ENCODE results near the gene CYP26C1. TPM values are rescaled to one million over a fixed set of nuclear protein-coding genes. Genes with fewer than 3 reads are reported as not detected.

CYP26C1 gene
- total RNA-seq, 1 experiment from 2014 or later: 0.07 TPM

DNA sequence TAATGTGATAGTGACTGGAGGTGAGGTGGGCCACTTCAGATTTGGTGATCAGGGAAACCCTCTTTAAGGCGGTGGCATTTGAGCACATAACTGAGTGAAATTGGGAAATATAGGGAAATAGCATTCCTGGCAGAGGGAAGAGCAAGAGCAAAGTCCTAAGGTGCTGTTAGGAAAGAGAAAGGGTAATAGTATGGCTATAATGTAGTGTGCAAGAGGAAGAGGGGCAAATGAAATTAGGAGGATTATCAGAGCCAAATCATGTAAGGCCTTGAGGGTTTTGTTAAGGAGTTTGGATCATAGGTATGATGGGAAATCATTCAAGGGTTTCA lies 27.8 kb upstream of the CYP26C1 start:
- no peak for ATAC-seq
- Histone ChIP-seq H3K27me3 (ENCODE audit: insufficient read depth, low read length) (no peaks in the 10 kb centered on the region), H3K9me3 (ENCODE audit: control insufficient read depth in 1 of 2, insufficient read depth in 1 of 2, low read depth in 1 of 2, low read length in 2 of 2) (no peaks in the 10 kb centered on the region), H3K4me2 (ENCODE audit: low read length) (no peak overlapping the region), H3K9me2 (ENCODE audit: insufficient read depth) (no peaks in the 10 kb centered on the region), H3K27ac (ENCODE audit: low read depth, low read length) (no peak overlapping the region), H4K20me1 (ENCODE audit: insufficient read depth) (no peaks in the 10 kb centered on the region), H3K36me3 (ENCODE audit: control insufficient read depth in 1 of 2, insufficient read depth in 2 of 2, low read length in 2 of 2) (no peaks in the 10 kb centered on the region), H3K4me3 (replicated peaks in 1 of 2; ENCODE audit: low read depth in 1 of 2, low read length in 2 of 2) (no peak overlapping the region), H3K9ac (ENCODE audit: low read length) (no peak overlapping the region), H3K79me2 (ENCODE audit: insufficient read depth, low read length) (no peaks in the 10 kb centered on the region), H3K4me1 (ENCODE audit: control insufficient read depth in 1 of 2, insufficient read depth in 2 of 2, low read length in 2 of 2) (peaks cover 19 to 37% of the 10 kb centered on the region in 2 experiments), H2AFZ (ENCODE audit: low read depth, low read length, poor library complexity, severe bottlenecking) (no peak overlapping the region)
- DNase-seq (ENCODE audit: low read depth, low spot score): no peak
- RAD21 ChIA-PET (ENCODE audit: low non-redundant PET in 1 of 2, low total read pairs in 2 of 2, uncharacterized antibody in 2 of 2, unreplicated experiment in 2 of 2): no interaction called here
- CTCF ChIA-PET: no interaction called here
- no peak for TF ChIP-seq EGR1 (IDR thresholded peaks at IDR 0.05; ENCODE audit: low read depth)
- TF ChIP-seq ZBTB33 (IDR thresholded peaks at IDR 0.05; ENCODE audit: extremely low read depth, insufficient replicate concordance, low read length): no peak
- TF ChIP-seq POLR2A (IDR thresholded peaks at IDR 0.05; ENCODE audit: borderline replicate concordance, extremely low read depth, insufficient read depth, insufficient read length): no peak
- no peak for TF ChIP-seq JUND (IDR thresholded peaks at IDR 0.05)
- no peak for TF ChIP-seq CTCF (IDR thresholded peaks at IDR 0.05 in 2 of 3, conservative IDR thresholded peaks at IDR 0.05 in 1 of 3; ENCODE audit: borderline replicate concordance in 1 of 3, insufficient read depth in 1 of 3, low read depth in 2 of 3, low read length in 2 of 3)
- TF ChIP-seq EZH2 (IDR thresholded peaks at IDR 0.05): no peak
- no peak for TF ChIP-seq YY1 (IDR thresholded peaks at IDR 0.05; ENCODE audit: extremely low read depth, insufficient replicate concordance, low read depth, low read length)
- TF ChIP-seq, protein P1, sequence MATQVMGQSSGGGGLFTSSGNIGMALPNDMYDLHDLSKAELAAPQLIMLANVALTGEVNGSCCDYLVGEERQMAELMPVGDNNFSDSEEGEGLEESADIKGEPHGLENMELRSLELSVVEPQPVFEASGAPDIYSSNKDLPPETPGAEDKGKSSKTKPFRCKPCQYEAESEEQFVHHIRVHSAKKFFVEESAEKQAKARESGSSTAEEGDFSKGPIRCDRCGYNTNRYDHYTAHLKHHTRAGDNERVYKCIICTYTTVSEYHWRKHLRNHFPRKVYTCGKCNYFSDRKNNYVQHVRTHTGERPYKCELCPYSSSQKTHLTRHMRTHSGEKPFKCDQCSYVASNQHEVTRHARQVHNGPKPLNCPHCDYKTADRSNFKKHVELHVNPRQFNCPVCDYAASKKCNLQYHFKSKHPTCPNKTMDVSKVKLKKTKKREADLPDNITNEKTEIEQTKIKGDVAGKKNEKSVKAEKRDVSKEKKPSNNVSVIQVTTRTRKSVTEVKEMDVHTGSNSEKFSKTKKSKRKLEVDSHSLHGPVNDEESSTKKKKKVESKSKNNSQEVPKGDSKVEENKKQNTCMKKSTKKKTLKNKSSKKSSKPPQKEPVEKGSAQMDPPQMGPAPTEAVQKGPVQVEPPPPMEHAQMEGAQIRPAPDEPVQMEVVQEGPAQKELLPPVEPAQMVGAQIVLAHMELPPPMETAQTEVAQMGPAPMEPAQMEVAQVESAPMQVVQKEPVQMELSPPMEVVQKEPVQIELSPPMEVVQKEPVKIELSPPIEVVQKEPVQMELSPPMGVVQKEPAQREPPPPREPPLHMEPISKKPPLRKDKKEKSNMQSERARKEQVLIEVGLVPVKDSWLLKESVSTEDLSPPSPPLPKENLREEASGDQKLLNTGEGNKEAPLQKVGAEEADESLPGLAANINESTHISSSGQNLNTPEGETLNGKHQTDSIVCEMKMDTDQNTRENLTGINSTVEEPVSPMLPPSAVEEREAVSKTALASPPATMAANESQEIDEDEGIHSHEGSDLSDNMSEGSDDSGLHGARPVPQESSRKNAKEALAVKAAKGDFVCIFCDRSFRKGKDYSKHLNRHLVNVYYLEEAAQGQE (IDR thresholded peaks at IDR 0.05; ENCODE audit: low read depth): no peak
- TF ChIP-seq TCF7L2 (IDR thresholded peaks at IDR 0.05; ENCODE audit: borderline replicate concordance, extremely low read depth, insufficient read depth, insufficient read length): no peak
- TF ChIP-seq CEBPB (IDR thresholded peaks at IDR 0.05; ENCODE audit: low read depth): no peak
- no peak for TF ChIP-seq ZNF274 (IDR thresholded peaks at IDR 0.05; ENCODE audit: low read depth, low read length)
- no peak for TF ChIP-seq POLR2AphosphoS5 (IDR thresholded peaks at IDR 0.05; ENCODE audit: low read depth, low read length)
- no peak for TF ChIP-seq FOSL1 (IDR thresholded peaks at IDR 0.05; ENCODE audit: low read depth)
- TF ChIP-seq RAD21 (IDR thresholded peaks at IDR 0.05; ENCODE audit: low read depth): no peak
- no peak for TF ChIP-seq SP1 (IDR thresholded peaks at IDR 0.05; ENCODE audit: low read depth)
- no peak for TF ChIP-seq SRF (IDR thresholded peaks at IDR 0.05; ENCODE audit: low read depth)
- TF ChIP-seq ATF3 (IDR thresholded peaks at IDR 0.05): no peak
- TF ChIP-seq CBX3 (IDR thresholded peaks at IDR 0.05; ENCODE audit: low read depth): no peak
- TF ChIP-seq ELF1 (IDR thresholded peaks at IDR 0.05; ENCODE audit: borderline replicate concordance, low read depth): no peak
- intact Hi-C loops (cut with micrococcal nuclease): loop anchor here (5.0 kb wide), 1 partner anchor 140 kb away; no protein-coding TSS in a partner anchor
- POLR2A ChIA-PET: no interaction called here
- no TSS peak for BruUV-seq (replicated peaks)

Measured in HCT116 (cell line).